K562 (cell line): Measurements from ENCODE around the gene CDC20. TPM values are rescaled to one million over a fixed set of nuclear protein-coding genes. Genes with fewer than 3 reads are reported as not detected.
A peak's percentile ranks its signal among the peaks of the same experiment; 100 is the strongest.

Experiments used
- ATAC-seq: fragments of 200-7000 bp; cut with Tn5 transposase; 3 replicates; pipeline ENCODE4 v1.9.1; 2020; ENCODE audit warnings: moderate library complexity
- BruUV-seq: library from RNA; stranded (reverse); fragments of 400-500 nt; replicated peaks from 2 replicates; lab custom pipeline; 2021; lab: Mats Ljungman, UMichigan
- CTCF ChIA-PET: fragments of 300-600 bp; formaldehyde crosslinking; extraction: SDS; loops from one replicate; lab custom pipeline; 2021; ENCODE audit warnings: low intra/inter-chr PET ratio; lab: Yijun Ruan, JAX
- POLR2A ChIA-PET: fragments of 300-600, 350-650 bp; sonication (Branson Sonifier 250); formaldehyde crosslinking; extraction: SDS; loops from one replicate; lab custom pipeline; 2021; ENCODE audit warnings: antibody characterized with exemption, inconsistent platforms; lab: Yijun Ruan, JAX
- DNase-seq, 4 experiments: peaks; one replicate each; pipeline versions ENCODE4 v3.0.0 to v3.0.0-alpha.2; 2011 to 2018; ENCODE audit warnings: low spot score in 3 of 4, mixed read lengths in 3 of 4; ENCODE audit errors: extremely low read depth in 1 of 4
- FAIRE-seq: peaks from 2 replicates; lab custom pipeline; 2011; peaks lifted over from hg19 to GRCh38; lab: Jason Lieb, UNC
- H2AFZ ChIP-seq: 2 replicates; pipeline ENCODE4 v1.6.0; 2011; ENCODE audit warnings: low read depth, low read length, control low read depth, inconsistent platforms
- H3K27ac ChIP-seq: fragments of 200-600 bp; 3 replicates; pipeline ENCODE4 v1.8.0; 2011; ENCODE audit warnings: low read depth, mild to moderate bottlenecking, control low read depth, inconsistent platforms, low read length, moderate library complexity, mixed read lengths; ENCODE audit errors: extremely low read depth
- H3K27me3 ChIP-seq, 2 experiments: fragments of 300-600 bp in 1 of 2; 2 replicates in 1 of 2; 3 replicates in 1 of 2; pipeline versions ENCODE4 v1.6.0 to v1.8.0; 2011; ENCODE audit warnings: inconsistent platforms in 2 of 2, low read length in 2 of 2, mild to moderate bottlenecking in 1 of 2, mixed read lengths in 1 of 2, moderate library complexity in 1 of 2; ENCODE audit not compliant: control insufficient read depth in 2 of 2, insufficient read depth in 2 of 2
- H3K36me3 ChIP-seq: fragments of 300-600 bp; 3 replicates; pipeline ENCODE4 v1.8.0; 2011; ENCODE audit warnings: mild to moderate bottlenecking, low read length, inconsistent platforms; ENCODE audit not compliant: control insufficient read depth, insufficient read depth
- H3K4me1 ChIP-seq, 2 experiments: fragments of 200-600 bp in 1 of 2; replicated peaks in 1 of 2; 2 replicates in 1 of 2; 3 replicates in 1 of 2; pipeline versions ENCODE4 v1.5.1 to v1.8.0; 2011; ENCODE audit warnings: inconsistent platforms in 2 of 2, low read length in 2 of 2, mild to moderate bottlenecking in 1 of 2, mixed read lengths in 1 of 2, moderate library complexity in 1 of 2; ENCODE audit not compliant: control insufficient read depth in 2 of 2, insufficient read depth in 2 of 2
- H3K4me2 ChIP-seq: 2 replicates; pipeline ENCODE4 v1.6.1; 2011; ENCODE audit warnings: low read length, control low read depth, inconsistent platforms, mixed read lengths; ENCODE audit not compliant: insufficient read depth
- H3K4me3 ChIP-seq: fragments of 200-600 bp; sonication (generic), shearing (Covaris generic); 2 replicates; pipeline ENCODE4 v1.5.1; 2016; ENCODE audit warnings: control low read depth, inconsistent platforms
- H3K79me2 ChIP-seq: fragments of 200-600 bp; 3 replicates; pipeline ENCODE4 v1.8.0; 2011; ENCODE audit warnings: low read length, inconsistent platforms; ENCODE audit not compliant: control insufficient read depth, insufficient read depth
- H3K9ac ChIP-seq, 2 experiments: 2 replicates each; pipeline versions ENCODE4 v1.6.0 to v1.6.1; 2011; ENCODE audit warnings: low read depth in 2 of 2, low read length in 2 of 2, control low read depth in 1 of 2, inconsistent platforms in 1 of 2, mild to moderate bottlenecking in 1 of 2, mixed read lengths in 1 of 2; ENCODE audit not compliant: insufficient read depth in 1 of 2
- H3K9me1 ChIP-seq: one replicate; pipeline ENCODE4 v1.6.0; 2011; ENCODE audit warnings: inconsistent platforms, mild to moderate bottlenecking, low read length, moderate library complexity; ENCODE audit not compliant: control insufficient read depth, insufficient read depth
- H3K9me3 ChIP-seq: replicated peaks from 2 replicates; pipeline ENCODE4 v1.5.1; 2011; ENCODE audit warnings: low read depth, low read length, inconsistent platforms; ENCODE audit not compliant: control insufficient read depth, insufficient read depth
- H4K20me1 ChIP-seq: replicated peaks from 2 replicates; pipeline ENCODE4 v1.6.1; 2011; ENCODE audit warnings: low read length, inconsistent platforms, mixed read lengths; ENCODE audit not compliant: control insufficient read depth, insufficient read depth
- ADNP ChIP-seq: fragments of 200-800 bp; sonication (Bioruptor generic); IDR thresholded peaks from 2 replicates; pipeline ENCODE4 v1.6.1; 2016; ENCODE audit warnings: missing genetic modification characterization, missing compliant biosample characterization
- CBFA2T3 ChIP-seq: fragments of 450-650 bp; IDR thresholded peaks from 2 replicates; pipeline ENCODE4 v1.6.1; 2017
- DPF2 ChIP-seq: fragments of 450-650 bp; IDR thresholded peaks from 2 replicates; pipeline ENCODE4 v1.6.1; 2016
- FOSL1 ChIP-seq: fragments of 200-800 bp; sonication (Bioruptor generic); conservative IDR thresholded peaks from 2 replicates; pipeline ENCODE4 v1.6.1; 2016; ENCODE audit warnings: missing genetic modification characterization, missing compliant biosample characterization
- FOXM1 ChIP-seq, 2 experiments: fragments of 450-650 bp in 1 of 2; sonication (generic) in 1 of 2; formaldehyde crosslinking in 1 of 2; IDR thresholded peaks; 2 replicates each; pipeline versions ENCODE4 v1.6.1 to v1.9.0; 2017 to 2022; ENCODE audit warnings: low read depth in 2 of 2, mild to moderate bottlenecking in 2 of 2, missing genetic modification reagents in 1 of 2, moderate library complexity in 1 of 2
- GATAD2A ChIP-seq: fragments of 450-650 bp; IDR thresholded peaks from 2 replicates; pipeline ENCODE4 v1.6.1; 2017
- HSF4 ChIP-seq: fragments of 250-450 bp; sonication (Bioruptor Pico); IDR thresholded peaks from 2 replicates; pipeline ENCODE4 v2.1.2; 2022; ENCODE audit warnings: mild to moderate bottlenecking, moderate library complexity, borderline replicate concordance
- MAFG ChIP-seq: fragments of 450-650 bp; conservative IDR thresholded peaks from 2 replicates; pipeline ENCODE4 v1.6.1; 2016; ENCODE audit warnings: missing genetic modification characterization, missing compliant biosample characterization
- MAFK ChIP-seq: IDR thresholded peaks from 2 replicates; pipeline ENCODE4 v1.6.1; 2011; ENCODE audit warnings: low read length, improper control_type of control experiment
- NR2F6 ChIP-seq: fragments of 450-650 bp; formaldehyde crosslinking; IDR thresholded peaks from 2 replicates; pipeline ENCODE4 v1.4.0; 2020; ENCODE audit warnings: mild to moderate bottlenecking
- SMARCA4 ChIP-seq: fragments of 450-650 bp; IDR thresholded peaks from 2 replicates; pipeline ENCODE4 v1.6.1; 2016
- SP2 ChIP-seq: IDR thresholded peaks from 2 replicates; pipeline ENCODE4 v1.6.1; 2011; ENCODE audit warnings: mild to moderate bottlenecking, low read depth, low read length, moderate library complexity; ENCODE audit not compliant: poor library complexity, severe bottlenecking; ENCODE audit errors: extremely low read depth
- SREBF2 ChIP-seq: sonication (generic); formaldehyde crosslinking; IDR thresholded peaks from 2 replicates; pipeline ENCODE4 v1.4.0; 2020; ENCODE audit warnings: mild to moderate bottlenecking, missing genetic modification reagents
- ZNF764 ChIP-seq: fragments of 250-450 bp; sonication (Bioruptor Pico); IDR thresholded peaks from 2 replicates; pipeline ENCODE4 v1.4.0; 2020; ENCODE audit warnings: low read depth, mild to moderate bottlenecking, moderate library complexity
- WGBS: fragments of 100-300 bp; shearing (Covaris generic); methylation state at CpG from one replicate; pipeline ENCODE4 v1.1.6; 2016; ENCODE audit warnings: low coverage, mixed read lengths; ENCODE audit not compliant: insufficient coverage; ENCODE audit errors: missing lambda C conversion rate; 5-methylcytosine and 5-hydroxymethylcytosine counted together
- in situ Hi-C: fragments of 300-500 bp; cut with MboI; formaldehyde crosslinking; loops from 4 replicates; pipeline ENCODE4 v1.15.0; 2018; ENCODE audit warnings: inconsistent platforms, mixed read lengths
- intact Hi-C: fragments of 100-400 bp; cut with micrococcal nuclease; formaldehyde crosslinking; loops from 2 replicates; pipeline ENCODE4 v1.14.2; 2022
- polyA plus RNA-seq, 8 experiments: library from polyadenylated mRNA; depleted of rRNA in 4 of 8; stranded (reverse) in 5 of 8; unstranded in 3 of 8; fragments of >200 nt; fragmentation: Nextera tagmentation in 2 of 8; fragmentation: Illumina TruSeq in 1 of 8; extraction: Ambion mirVana in 2 of 8; extraction: Trizol in 1 of 8; gene quantifications; 2 replicates each; pipeline versions ENCODE4 v1.2.1 to v1.2.3, GENCODE V29; 2011 to 2014; ENCODE audit warnings: inconsistent platforms in 1 of 8, missing spikeins in 1 of 8
- total RNA-seq, 7 experiments: library from RNA; depleted of rRNA in 6 of 7; stranded (reverse); fragments of >200 nt in 6 of 7; fragmentation: Illumina TruSeq in 2 of 7; extraction: Trizol in 2 of 7; gene quantifications; 2 replicates each; pipeline versions ENCODE4 v1.2.1 to v1.2.3, GENCODE V29; 2011 to 2021; ENCODE audit warnings: low replicate concordance in 1 of 7
- TF ChIP-seq, protein P1 (sequence below): fragments of 200-800 bp; sonication (Bioruptor generic); IDR thresholded peaks from 2 replicates; pipeline ENCODE4 v1.6.1; 2017; ENCODE audit warnings: missing genetic modification characterization, missing compliant biosample characterization
- TF ChIP-seq, protein P2 (sequence below): sonication (generic); formaldehyde crosslinking; IDR thresholded peaks from 2 replicates; pipeline ENCODE4 v1.9.0; 2022; ENCODE audit warnings: mild to moderate bottlenecking, missing genetic modification reagents
- TF ChIP-seq, protein P3 (sequence below): fragments of 250-450 bp; sonication (Bioruptor Pico); IDR thresholded peaks from 2 replicates; pipeline ENCODE4 v1.8.0; 2022; ENCODE audit warnings: inconsistent platforms
- TF ChIP-seq, protein P4 (sequence below), 2 experiments: fragments of 450-650 bp in 1 of 2; sonication (generic) in 1 of 2; formaldehyde crosslinking in 1 of 2; IDR thresholded peaks in 1 of 2; conservative IDR thresholded peaks in 1 of 2; 2 replicates each; pipeline versions ENCODE4 v1.6.1 to v1.8.1; 2016 to 2023; ENCODE audit warnings: mild to moderate bottlenecking in 2 of 2, moderate library complexity in 2 of 2, inconsistent platforms in 1 of 2, missing genetic modification reagents in 1 of 2
- TF ChIP-seq, protein P5 (sequence below): fragments of 250-450 bp; sonication (Bioruptor Pico); IDR thresholded peaks from 2 replicates; pipeline ENCODE4 v1.8.0; 2021; ENCODE audit warnings: moderate library complexity, mild to moderate bottlenecking, inconsistent platforms

CDC20 gene
- total and polyA plus RNA-seq, 9 of the 15 experiments (the other 6 are each of a cell fraction or from before 2014, with no cell fraction given) = 45.2 to 224 (median 121) TPM

DNA sequence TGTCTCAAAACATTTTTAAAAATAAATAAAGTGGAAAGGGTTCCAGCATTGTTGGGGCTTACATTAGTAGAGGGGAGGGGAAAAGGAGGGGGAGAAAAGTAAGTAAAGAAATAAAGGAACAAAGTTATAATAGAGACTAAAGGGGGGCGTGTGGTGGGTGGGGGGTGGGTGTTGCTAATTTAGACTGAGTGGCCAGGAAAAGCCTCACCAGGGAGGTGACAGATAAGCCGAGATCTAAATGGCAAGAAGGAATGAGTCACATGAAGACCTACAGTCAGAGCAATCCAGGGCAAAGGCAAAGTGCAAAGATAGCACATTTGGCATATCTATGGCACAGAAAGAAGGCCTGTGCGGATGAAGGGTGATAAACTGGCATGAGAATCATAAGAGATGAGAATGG, 13.7 kb upstream of the CDC20 start:
- Histone ChIP-seq H3K79me2 (no peaks in the 10 kb centered on the region), H3K9me3 (no peaks in the 10 kb centered on the region), H3K9me1 (no peaks in the 10 kb centered on the region), H3K4me1 (peaks cover 13 to 21% of the 10 kb centered on the region in 2 experiments; a peak in 4 of 5 replicates), H3K36me3 (no peaks in the 10 kb centered on the region), H3K4me2 (0 out of 2 replicates have a peak overlapping the region, but pooled peaks have one; percentile 29), H2AFZ (no peak overlapping the region), H4K20me1 (no peaks in the 10 kb centered on the region), H3K27ac (no peak overlapping the region), H3K9ac (no peak overlapping the region), H3K4me3 (no peak overlapping the region), H3K27me3 (no peaks in the 10 kb centered on the region; a peak in 1 of 5 replicates)
- intact Hi-C loops (no loop called here), in situ Hi-C loops (no loop called here)
- 13% methylated on average over 3 of the region's 3 CpGs for WGBS
- FAIRE-seq (peak; percentile 85), DNase-seq (peak; percentile 52 to 80 (median 64)), ATAC-seq (peak; percentile 59)
- no TSS peak for BruUV-seq
- ChIA-PET CTCF (no interaction called here), POLR2A (no interaction called here)
- TF ChIP-seq DPF2 = peak; percentile 91
- TF ChIP-seq SREBF2 (CRISPR knock-in tag) = no peak
- TF ChIP-seq FOXM1 (IDR thresholded peaks at IDR 0.05; ENCODE audit: low read depth) = peak; percentile 50; the same call in 1 of the 2 replicates
- TF ChIP-seq FOXM1 (CRISPR knock-in tag; IDR thresholded peaks at IDR 0.05; ENCODE audit: low read depth) = no peak
- TF ChIP-seq SP2 = no peak
- TF ChIP-seq CBFA2T3 = peak; percentile 94
- TF ChIP-seq, protein P1, sequence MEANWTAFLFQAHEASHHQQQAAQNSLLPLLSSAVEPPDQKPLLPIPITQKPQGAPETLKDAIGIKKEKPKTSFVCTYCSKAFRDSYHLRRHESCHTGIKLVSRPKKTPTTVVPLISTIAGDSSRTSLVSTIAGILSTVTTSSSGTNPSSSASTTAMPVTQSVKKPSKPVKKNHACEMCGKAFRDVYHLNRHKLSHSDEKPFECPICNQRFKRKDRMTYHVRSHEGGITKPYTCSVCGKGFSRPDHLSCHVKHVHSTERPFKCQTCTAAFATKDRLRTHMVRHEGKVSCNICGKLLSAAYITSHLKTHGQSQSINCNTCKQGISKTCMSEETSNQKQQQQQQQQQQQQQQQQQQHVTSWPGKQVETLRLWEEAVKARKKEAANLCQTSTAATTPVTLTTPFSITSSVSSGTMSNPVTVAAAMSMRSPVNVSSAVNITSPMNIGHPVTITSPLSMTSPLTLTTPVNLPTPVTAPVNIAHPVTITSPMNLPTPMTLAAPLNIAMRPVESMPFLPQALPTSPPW = peak; percentile 75
- peak; percentile 47 for TF ChIP-seq MAFK
- TF ChIP-seq NR2F6 (CRISPR knock-in tag) = no peak
- TF ChIP-seq ZNF764 (CRISPR knock-in tag) = no peak
- TF ChIP-seq HSF4 (CRISPR knock-in tag) = no peak
- peak; percentile 50 for TF ChIP-seq MAFG (tag)
- peak; percentile 89 for TF ChIP-seq SMARCA4
- TF ChIP-seq, protein P2, sequence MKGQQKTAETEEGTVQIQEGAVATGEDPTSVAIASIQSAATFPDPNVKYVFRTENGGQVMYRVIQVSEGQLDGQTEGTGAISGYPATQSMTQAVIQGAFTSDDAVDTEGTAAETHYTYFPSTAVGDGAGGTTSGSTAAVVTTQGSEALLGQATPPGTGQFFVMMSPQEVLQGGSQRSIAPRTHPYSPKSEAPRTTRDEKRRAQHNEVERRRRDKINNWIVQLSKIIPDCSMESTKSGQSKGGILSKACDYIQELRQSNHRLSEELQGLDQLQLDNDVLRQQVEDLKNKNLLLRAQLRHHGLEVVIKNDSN (CRISPR knock-in tag) = peak; percentile 35; the same call in 1 of the 2 replicates
- no peak for TF ChIP-seq ADNP
- TF ChIP-seq, protein P3, sequence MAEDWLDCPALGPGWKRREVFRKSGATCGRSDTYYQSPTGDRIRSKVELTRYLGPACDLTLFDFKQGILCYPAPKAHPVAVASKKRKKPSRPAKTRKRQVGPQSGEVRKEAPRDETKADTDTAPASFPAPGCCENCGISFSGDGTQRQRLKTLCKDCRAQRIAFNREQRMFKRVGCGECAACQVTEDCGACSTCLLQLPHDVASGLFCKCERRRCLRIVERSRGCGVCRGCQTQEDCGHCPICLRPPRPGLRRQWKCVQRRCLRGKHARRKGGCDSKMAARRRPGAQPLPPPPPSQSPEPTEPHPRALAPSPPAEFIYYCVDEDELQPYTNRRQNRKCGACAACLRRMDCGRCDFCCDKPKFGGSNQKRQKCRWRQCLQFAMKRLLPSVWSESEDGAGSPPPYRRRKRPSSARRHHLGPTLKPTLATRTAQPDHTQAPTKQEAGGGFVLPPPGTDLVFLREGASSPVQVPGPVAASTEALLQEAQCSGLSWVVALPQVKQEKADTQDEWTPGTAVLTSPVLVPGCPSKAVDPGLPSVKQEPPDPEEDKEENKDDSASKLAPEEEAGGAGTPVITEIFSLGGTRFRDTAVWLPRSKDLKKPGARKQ (CRISPR knock-in tag) = no peak
- TF ChIP-seq, protein P4, sequence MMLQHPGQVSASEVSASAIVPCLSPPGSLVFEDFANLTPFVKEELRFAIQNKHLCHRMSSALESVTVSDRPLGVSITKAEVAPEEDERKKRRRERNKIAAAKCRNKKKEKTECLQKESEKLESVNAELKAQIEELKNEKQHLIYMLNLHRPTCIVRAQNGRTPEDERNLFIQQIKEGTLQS (IDR thresholded peaks at IDR 0.05) = peak; percentile 78
- TF ChIP-seq, protein P4 (CRISPR knock-in tag; conservative IDR thresholded peaks at IDR 0.05) = no peak
- TF ChIP-seq, protein P5, sequence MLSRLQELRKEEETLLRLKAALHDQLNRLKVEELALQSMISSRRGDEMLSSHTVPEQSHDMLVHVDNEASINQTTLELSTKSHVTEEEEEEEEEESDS (CRISPR knock-in tag) = no peak
- peak; percentile 91 for TF ChIP-seq FOSL1 (tag)
- 0 out of 2 replicates have a peak, but pooled peaks have one; percentile 44 for TF ChIP-seq GATAD2A
